Measurements from ENCODE around the gene RRP7A.

GRCh38 chr22:42492323-42492690 is 27.3 kb downstream of the RRP7A start:
- no peak for TF ChIP-seq POLR2A (IDR thresholded peaks at IDR 0.05)
- TF ChIP-seq CTCF (IDR thresholded peaks at IDR 0.05) = no peak
